Activated CD8-positive, alpha-beta memory T cell treated with anti-CD3 and anti-CD28 coated beads, Interleukin-2, amount 50 U/mL, for 1 hour (primary cell): ENCODE data around the gene RASAL3.
"Not testable (repeated sequence)": the region's sequence is repeated elsewhere in the genome, so short reads cannot be mapped to it uniquely, and the experiment has no call there.

Source experiments
- DNase-seq: peaks from one replicate; pipeline ENCODE4 v3.0.0-alpha.2; 2020; ENCODE audit errors: extremely low read depth

Gene RASAL3

GRCh38 chr19:15421136-15421695 is 43.1 kb downstream of the RASAL3 start:
- DNase-seq: no peak

DNA sequence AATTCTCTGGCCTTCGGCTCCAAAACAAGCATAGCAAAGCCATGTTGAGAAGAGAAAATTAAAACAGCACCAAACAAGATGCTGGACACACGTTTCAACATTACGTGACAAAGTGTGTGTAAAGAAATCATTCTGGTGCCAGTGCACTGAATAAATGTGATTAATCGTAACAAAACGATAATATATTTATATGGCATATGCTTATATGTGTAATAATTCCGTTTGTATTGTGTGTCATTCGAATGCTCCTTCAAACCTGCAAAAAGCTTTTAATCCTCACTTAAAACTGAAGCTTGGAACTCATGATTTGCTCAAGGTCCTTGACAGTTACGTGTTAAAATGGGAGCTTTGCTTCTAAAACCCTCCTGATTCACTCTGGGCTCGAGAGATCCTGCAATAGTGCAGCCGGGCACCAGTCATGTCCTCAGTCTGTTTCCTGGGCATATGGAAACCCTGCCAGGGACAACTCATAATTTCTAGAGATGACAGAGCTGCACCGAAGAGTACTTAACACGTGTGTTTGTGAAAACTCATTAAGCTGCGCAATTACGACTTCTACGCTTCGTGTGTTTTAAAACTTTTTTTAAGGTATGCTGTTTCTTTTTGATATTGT is 44.8 kb downstream of the RASAL3 start:
- no peak for DNase-seq

DNA sequence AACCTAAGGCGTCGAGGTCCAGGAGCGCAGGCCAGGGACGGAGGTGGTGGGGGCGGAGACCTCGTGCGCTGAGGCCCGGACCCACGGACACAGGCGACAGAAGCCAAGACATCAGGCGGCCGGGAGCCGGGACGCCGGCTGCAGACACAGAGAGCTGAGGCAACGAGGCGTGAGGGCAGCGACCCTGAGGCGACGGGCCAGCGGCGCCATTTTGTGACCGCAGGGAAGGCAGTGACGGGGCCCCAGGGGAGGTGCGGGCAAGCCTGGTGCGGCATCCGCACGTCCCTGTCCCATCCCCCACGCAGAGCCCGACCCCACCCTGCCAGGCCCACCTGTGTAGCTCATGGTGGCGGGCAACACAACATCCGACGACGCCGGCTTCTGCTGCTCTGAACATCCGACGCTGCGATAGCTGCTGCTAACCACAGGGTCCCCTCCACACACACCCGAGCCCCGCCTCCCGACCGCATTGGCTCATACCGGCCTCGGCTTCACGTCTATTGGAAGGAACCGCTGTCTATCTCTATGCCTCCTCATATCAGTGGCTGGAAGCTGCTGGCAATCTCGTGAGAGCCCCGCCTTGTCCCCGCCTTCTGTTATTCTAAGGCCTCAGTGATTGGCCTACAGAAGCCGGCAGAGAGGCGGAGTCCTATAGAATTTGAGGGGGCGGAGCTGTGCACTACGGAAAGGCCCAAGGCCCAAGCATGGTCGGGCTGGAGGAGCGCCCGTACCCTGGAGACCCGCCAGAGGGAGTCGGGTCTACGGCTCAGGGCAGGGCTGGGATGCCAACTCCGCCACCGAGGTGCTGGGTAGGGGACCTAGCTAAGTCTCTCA is 45.5 kb downstream of the RASAL3 start, which contains the start of gene AKAP8L:
TSS of gene AKAP8L (minus strand) at position 410 of the 834 bp plus-strand sequence. CDS start at position 345, 65 bp downstream.
- DNase-seq: peak; percentile 99

DNA sequence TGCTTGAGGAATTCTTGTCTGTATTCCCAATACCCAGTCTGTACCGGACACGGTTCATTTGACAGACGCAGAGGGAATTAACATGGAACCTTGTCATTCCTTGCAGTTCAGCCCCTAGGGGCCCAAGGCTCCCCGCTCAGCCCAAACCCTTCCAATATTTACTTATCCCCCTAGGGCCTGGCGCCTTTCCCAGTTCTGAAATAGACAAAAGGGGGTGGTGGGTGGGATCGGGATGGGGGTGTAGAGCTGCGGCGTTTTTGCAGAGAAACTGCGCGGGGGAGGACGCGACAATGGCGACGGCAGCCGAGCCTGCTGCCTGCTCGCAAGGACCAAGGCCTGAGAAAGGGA is 46.1 kb downstream of the RASAL3 start:
- no peak for DNase-seq

- no peak for DNase-seq
Observed at GRCh38 chr19:15417699-15418098, 46.6 kb downstream of the RASAL3 start.

GRCh38 chr19:15412832-15413231 is 51.5 kb downstream of the RASAL3 start:
- no peak for DNase-seq

- not testable (repeated sequence) for DNase-seq
Observed at GRCh38 chr19:15411351-15411750, 53.0 kb downstream of the RASAL3 start.

DNA sequence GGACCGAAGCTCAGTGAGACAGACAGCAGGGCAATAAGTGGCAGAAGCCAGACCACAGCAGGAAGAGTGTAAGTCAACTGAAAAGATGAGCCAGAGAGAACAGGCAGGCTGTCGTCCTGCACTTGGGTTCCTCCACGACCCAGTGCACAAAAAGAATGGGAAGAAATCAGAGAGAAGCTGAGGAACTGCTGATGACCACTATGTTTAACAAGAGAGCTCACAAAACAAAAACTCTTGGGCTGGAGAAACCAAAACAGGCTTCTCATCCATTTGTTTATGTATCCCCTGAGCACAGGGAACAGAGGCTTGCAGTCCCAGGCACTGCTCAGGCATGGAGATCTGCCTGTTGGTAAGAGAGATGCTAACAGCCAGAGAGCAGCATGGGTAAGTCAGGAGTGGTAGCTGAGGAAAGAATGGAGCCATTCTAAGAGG is 59.5 kb downstream of the RASAL3 start:
- DNase-seq: no peak

DNA sequence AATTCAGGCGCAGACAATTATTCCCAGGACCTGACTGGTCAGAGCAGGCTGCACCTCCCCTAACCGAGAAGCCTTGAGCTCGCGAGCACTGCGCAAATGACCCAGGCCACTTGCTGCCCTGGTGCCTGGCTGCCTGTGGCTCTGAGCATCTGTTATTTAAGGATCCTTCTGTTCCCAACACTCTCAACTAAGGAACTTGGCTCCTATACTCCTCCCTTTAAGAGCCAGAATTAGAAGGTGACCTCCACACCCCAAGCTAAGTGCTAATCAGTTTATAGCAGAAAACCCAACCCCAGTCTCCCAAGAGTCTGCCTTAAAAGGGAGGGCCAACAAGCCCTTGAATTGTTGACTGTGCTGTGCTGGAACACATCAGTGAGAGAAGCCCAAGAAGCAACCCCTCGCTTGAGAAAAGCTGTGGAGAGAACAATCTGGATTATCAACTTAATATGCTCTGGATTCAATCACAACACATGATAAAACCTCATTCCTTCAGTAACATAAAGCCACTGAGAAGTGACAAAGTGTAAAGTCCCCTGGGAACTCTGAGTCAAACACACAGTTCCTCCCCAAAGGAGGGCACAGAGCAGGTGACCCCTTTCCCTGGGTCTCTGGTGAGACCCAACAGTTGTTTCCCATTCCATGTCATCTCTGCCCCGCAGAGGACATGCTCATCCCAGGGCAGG is 60.1 kb downstream of the RASAL3 start:
- no peak for DNase-seq

- DNase-seq: no peak
Observed at GRCh38 chr19:15403151-15403531, 61.2 kb downstream of the RASAL3 start.

DNA sequence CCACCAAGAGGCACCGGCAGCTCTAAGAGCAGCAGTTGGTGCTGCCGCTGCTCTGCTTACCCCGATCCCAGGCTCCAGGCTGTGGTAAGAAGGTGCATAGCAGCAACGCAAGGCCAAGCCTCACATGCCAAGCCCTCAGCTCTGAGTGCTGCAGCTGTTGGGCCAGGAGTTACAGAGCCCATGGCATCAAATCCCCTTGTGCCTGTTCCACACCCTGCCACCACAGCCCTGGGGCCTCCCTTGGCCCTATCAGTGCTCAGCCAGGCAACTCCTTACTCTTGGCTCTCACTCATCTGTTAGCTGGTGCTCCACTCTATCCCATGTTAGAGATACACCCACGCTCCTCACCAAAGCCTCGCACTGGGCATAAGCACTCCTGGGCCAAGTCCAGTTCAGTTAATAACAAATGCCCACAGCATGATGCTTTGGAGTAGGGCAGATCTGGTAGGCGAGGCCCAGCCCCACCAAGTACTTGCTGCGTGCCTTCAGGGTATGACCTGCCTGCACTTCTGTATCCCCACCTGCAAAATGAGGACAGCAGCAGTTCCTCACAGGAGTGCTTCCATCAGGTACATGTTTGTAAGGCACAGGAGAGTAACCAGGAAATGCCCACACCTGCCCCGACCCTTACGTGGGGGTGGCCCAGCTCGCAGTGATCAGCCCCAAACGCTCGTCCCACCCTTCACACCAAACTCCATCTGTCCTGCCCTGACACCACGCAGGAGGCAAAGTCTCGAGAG is 61.8 kb downstream of the RASAL3 start:
- DNase-seq: no peak
